GM18519 (cell line): ENCODE results near the gene FBXW11.
"Not testable (repeated sequence)": the region's sequence is repeated elsewhere in the genome, so short reads cannot be mapped to it uniquely, and the experiment has no call there.

Source experiments
- ATAC-seq: cut with Tn5 transposase; IDR thresholded peaks from one replicate; pipeline ENCODE4 v1.9.1; 2021; ENCODE audit warnings: mild to moderate bottlenecking, moderate library complexity; ENCODE audit not compliant: unreplicated experiment, low FRiP score

Gene FBXW11

DNA sequence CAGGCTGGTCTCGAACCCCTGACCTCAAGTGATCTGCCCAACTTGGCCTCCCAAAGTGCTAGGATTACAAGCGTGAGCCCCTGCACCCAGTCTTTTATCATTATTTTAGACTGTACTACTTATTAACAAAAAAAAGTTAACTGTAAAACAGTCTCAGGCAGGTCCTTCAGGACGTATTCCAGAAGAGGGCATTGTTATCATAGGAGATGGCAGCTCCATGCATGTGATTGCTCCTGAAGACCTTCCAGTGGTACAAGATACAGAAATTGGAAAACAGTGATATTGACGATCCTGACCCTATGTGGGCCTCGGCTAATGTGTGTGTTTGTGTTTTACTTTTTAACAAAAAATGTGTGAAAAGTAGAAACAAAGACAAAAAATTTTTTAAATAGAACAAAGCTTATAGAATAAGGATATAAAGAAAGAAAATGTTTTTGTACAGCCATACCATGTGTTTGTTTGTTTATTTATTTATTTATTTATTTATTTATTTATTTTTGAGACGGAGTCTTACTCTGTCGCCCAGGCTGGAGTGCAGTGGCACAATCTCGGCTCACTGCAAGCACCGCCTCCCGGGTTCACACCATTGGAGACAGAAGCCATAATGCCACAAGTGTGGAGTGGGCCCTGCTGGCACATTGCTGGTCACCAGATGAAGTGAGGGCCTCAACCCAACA is 13.8 kb upstream of the FBXW11 start:
- ATAC-seq, result not testable (repeated sequence)

DNA sequence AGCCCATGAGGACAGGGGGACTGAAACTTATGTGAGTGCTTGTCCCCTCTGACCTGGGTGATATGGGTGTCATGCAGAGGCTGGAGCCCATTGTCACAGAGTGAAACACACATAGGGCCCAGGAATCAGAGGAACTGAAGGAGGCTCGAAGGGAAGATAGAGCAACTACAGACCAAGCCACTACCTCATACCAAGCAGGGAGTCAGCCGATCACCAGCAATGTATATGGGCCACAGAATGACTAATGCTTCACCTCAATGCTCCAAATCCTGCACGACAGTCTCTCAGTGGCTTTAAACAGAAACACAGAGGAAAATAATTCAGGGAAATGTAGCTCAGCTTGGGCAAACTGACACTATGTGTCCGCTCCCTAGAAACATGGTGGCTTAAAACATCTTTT is 8.9 kb upstream of the FBXW11 start:
- ATAC-seq, result no peak

DNA sequence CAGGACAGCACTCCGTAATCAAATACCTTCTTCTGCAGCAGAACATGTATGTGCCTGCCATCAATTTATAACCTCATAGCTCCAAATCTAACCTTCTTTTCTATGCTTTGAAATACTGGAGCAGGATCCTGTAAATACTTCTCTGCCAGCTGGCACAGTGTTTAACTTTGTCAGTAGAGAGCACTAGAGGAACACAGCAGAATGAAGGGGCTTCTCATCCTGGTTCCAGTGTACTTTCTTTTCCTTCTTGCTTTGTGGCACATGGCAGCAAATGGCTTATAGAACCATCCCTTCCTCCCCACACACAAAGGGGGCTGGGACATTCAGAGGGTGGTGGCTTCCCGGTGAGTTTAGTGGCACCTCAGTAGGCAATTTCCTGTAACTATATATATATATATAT is 3.8 kb upstream of the FBXW11 start:
- ATAC-seq, result no peak

DNA sequence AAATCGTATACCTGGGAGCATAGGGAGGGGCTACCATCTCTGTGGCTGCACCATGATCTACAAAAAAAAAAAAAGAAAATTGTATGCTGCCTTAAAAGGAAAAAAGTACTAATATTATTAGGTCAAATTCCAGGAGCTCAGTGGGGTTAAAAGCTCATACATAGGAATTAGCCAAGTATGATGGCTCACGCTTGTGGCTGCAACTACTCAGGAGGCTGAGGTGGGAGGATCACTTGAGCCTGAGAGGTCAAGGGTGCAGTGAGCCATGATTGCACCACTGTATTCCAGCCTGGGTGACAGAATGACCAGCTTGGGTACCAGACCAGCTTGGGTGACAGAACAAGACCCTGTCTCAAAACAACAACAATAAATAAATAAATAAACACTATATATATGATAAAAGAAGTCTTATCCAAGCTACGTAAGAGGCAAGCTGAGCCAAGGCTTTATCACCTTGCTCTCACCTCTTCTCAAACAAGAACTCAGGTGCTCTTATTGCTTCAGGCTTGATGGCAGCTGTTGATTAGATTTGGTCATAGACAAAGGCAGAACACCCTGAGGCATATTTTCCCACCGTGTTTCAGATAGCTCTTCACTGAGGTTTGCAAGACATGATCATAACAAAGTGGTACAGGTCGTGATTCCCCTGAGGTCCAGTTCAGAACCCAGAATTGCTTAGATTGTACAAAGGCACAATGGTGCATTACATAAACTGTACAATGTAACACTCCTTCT is 3.3 kb upstream of the FBXW11 start:
- no peak for ATAC-seq

DNA sequence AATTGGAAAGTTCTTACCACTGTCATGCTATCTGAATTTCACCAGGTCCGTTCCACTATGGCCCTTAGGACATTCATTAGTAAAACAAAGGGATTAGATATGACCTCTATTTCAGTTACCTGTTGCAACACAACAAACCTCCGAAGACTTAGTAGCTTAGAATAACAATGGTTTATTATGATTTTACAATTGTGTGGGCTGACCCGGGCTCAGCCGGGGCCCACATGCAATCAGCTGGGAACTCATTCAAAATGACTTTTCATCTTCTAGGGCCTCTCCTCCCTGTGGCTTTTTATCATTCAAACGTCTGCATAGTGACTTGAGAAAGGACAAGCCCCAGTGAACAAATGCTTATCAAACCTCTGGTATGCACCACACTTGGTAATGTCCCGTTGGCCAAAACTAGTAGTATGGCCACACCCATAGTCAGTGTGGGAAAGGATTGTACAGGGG is 2.3 kb upstream of the FBXW11 start:
- no peak for ATAC-seq

DNA sequence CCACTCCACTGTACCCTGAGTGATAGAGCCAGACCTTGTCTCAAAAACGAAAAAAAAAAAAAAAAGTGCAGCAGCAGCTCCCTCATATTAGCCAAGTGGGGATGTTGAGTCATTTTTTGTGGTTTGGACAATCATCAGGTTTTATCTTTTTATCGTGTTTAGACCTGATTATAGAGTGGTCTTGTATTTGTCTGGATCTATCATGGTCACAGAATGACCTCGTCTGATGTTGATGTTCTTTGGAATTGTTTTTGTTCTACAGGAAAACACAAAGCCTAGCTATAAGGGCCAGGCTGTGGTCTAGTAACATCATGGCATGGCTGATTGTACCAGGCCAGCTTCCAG is 1.6 kb upstream of the FBXW11 start:
- no peak for ATAC-seq

DNA sequence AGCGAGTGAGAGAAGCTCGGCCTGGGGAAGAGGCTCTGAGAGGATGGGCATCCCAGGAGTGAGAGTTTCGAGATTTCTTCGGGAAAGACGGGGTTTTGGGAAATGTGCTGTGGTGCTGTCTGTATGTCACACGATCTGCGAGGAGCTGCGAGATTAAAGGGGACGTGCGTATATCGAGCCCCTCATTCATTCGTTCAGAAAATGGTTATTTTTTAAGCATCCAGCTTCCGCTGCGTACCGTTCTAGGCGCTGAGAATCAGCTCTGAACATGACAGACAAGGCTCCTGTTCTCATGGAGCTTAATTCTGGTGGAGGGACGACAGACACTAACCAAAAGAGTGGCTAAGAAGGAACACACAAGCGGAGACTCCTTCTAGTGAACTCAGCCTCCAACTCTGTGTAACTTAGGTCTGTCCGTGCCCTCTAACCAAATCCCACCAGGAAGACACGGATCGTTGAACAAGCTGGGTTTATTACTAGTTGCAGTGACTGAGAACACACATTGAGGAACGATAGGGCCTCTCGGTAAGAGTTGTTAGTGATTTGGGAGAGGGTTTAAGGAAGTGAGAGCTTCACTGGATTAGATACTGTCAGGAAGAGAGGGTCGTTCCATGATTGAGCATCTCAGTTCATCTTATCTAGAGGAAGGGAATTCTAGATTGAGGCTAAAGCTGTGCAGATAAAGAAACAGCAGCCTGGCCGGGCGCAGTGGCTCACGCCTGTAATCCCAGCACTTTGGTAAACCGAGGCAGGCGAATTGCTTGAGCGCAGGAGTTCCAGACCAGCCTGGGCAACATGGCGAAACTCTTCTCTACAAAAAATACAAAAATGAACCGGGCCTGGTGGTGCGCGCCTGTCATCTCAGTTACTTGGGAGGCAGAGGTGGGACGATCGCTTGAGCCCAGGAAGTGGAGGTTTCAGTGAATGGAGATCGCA is 1.0 kb upstream of the FBXW11 start:
- no peak for ATAC-seq

DNA sequence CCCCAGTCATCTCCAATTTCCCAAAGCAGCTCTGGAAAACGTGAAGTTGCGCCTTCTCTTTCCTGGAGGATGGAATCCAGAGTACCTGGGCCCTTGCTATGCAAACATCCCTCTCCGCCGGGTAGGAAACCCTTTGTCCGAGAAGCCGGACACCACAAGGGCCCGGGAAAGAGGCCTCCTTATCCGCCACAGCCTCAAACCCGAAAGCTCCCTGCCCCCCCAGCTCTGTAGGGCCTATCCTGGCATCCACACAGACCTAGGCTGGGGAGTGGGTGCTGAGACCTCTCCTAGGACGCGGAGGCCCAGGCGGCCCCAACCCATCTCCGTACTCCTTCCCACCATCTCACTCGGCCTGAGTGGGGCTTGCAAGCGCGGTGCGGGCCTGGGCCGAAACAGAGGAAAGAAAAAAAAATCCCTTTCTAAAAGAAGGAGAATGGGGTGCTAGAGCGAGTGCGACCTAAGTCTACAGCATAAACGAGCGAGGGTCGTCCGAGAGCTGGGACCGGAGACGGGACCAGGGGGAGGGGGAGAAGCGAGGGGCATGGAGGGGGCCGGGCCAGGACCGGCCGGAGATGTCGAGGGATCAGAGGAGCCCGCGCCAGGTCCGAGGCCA is 624 bp downstream of the FBXW11 start:
- ATAC-seq, result no peak

DNA sequence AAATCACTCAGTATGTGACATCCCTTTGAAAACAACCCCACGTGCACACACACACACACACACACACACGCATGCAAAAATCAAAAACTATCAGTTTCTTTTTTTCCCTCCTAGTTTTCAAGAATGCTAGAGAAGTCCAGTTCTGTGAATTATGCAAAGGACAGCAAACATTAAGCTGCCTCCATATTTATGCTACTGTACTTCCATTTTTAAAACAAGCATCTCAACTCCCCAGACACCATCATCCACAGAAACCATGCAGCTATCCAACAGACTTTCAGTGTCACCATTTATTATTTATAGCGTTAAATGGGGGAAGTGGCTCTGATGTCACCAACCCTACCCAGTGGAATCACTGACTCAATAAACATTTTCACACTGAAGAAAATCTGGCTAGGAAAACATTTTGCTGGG is 1.6 kb downstream of the FBXW11 start:
- ATAC-seq, result no peak

DNA sequence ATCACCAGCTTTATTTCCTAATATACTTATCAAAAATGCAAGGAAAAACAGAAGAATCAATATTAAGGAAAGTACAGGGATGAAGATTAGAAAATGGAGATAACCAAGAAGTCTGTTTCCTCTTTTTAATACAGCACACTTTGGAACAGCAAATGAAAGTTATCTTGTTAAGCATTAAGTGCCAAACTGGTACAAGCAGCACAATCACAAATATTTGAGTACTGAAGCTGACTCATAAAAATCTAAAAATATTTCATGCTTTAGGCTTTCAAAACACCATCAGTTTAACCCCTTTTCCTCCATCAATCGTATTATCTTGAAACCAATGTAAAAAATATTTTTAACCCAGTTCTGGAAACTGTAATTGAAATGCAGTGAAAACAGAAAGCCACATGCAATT is 2.7 kb downstream of the FBXW11 start:
- no peak for ATAC-seq

DNA sequence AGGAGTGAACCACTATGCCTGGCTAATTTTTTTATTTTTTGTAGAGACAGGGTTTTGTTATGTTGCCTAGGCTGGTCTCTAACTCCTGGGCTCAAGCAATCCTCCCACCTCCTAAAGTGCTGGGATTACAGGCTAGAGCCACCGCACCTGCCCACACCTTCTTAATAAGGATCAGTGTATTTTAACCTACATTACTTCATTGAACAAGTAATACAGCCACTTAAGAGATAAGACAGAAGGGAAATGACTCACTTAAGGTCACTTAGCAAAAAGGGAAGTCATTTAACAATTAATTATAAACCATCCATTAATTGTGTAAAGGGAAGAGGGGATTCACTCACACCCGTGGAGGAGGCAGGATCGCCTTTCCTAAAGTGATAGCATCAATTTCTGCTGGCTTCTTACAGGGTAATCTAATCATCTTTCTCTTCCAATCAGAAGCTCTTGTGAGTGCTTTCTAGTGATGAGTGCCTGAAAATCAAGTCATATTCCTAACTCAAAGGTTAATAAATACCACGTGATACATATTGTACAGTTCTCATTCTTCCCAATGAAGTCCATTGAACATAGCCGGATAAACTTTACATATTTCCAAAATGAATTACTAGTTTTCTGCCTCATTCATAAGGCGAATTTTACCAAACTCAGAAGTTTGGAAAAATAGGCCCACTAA is 3.5 kb downstream of the FBXW11 start:
- no peak for ATAC-seq

DNA sequence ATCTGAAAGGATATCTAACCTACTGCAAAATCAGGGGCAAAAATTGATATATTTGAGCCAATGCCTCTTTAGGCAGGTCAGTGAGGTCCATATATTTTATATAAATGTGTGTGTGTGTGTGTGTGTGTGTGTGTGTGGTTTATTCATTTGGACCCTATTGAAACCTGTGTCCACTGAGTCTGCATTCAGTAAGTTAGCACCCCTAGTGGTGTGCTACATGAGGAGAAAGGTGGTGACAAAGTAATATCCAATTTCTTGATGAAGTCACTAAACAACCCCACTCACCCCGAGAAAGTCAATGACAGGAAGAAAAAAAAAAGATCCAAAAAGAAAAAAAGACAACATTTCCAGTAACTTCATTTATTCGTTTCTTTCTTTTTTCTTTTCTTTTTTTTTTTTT is 4.1 kb downstream of the FBXW11 start:
- no peak for ATAC-seq

DNA sequence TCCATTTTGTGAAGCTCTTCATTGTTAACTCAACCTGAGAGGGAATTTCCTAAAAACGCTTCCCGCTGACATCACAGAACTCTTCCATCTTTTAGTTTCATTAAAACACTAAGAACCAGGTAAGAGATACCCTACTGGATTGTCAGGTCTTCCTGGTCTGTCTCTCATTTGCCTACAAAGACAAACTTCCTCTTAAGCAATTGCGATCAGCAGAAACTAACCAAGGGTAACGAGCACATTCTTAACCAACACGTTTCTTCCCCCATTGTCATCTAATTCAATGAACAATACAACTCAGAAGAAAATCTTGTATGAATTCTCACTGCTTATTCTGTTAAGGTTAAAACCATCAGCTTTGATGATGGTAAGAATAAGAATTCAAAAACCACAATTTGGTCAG is 6.6 kb downstream of the FBXW11 start:
- ATAC-seq, result peak; percentile 58

DNA sequence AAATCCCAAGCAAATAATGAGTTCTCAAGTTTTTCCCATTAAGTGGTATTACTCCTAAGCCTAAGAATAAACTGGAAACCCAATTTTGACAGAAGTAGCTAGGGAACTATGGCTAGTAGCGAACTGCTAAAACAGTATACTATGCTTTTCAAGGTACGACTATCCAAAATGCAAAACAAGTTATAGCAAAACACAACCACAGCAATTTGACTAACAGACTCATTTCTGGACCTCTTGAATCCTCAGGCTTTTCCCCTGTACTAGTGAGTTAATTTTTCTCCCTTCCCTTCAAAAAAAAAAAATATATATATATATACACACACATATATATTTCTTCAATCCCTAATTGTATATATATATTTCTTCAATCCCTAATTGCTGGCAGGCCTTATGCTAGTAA is 7.3 kb downstream of the FBXW11 start:
- ATAC-seq, result no peak

DNA sequence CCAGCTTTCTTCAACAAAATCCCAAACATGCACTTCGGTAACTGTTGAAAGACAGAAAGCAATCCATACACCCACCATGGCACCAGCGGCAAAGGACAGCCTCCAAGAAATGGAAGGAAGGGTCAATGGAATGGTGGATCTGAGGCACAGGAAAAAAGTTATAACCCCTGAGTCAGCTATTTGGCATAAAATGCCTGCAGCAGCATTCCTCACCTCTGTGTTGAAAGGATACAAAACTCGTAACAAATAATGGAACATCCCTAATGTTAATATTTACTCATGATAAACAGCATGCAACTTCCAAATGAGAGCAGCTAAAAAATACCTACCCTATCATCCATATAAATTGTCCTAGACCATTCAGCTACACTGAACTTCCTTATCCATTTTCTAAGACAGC is 9.4 kb downstream of the FBXW11 start:
- ATAC-seq, result no peak

DNA sequence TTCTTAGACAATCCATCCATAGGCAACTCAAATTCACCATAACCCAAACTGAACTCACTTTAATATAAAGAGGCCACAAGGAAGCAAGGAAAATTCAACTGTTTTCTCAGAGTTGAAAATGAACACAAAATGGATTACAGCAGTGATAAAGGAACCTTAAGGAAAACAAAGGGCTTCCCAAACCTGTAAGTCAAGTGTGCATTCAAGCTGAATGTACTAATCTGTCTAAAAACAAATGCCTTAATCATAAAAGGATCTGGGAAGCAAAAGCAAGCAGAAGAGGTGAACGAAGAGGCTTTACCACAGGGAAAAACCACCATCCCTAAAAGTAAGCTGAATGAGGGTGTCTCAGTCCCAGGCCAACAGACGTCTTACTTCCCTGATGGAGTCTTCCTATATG is 13.6 kb downstream of the FBXW11 start:
- no peak for ATAC-seq

DNA sequence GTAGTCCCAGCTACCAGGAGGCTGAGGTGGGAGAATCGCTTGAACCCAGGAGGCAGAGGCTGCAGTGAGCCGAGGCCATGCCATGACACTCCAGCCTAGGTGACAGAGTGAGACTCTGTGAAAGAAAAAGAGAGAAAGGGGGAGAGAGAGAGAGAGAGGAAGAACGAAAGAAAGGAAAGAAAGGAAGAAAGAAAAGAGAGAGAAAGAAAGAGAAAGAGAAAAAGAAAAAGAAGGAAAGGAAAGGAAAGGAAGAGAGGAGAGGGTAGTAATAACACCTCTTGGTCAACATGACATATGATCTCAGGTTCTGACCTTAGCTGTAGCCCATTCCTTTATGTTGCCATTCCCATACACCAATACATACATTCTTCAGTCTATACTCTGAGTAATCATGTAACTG is 14.1 kb downstream of the FBXW11 start:
- no peak for ATAC-seq

DNA sequence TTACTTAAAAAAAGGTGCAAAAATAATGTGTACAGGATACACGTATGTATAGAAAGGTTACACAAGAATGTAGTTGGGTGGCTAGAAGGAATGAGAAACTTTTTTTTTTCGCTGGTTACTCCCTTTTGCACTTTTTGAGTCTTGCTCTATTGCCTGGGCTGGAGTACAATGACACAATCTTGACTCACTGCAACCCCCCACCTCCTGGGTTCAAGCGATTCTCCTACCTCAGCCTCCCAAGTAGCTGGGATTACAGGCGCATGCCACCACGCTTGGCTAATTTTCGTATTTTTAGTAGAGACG is 15.8 kb downstream of the FBXW11 start:
- no peak for ATAC-seq

DNA sequence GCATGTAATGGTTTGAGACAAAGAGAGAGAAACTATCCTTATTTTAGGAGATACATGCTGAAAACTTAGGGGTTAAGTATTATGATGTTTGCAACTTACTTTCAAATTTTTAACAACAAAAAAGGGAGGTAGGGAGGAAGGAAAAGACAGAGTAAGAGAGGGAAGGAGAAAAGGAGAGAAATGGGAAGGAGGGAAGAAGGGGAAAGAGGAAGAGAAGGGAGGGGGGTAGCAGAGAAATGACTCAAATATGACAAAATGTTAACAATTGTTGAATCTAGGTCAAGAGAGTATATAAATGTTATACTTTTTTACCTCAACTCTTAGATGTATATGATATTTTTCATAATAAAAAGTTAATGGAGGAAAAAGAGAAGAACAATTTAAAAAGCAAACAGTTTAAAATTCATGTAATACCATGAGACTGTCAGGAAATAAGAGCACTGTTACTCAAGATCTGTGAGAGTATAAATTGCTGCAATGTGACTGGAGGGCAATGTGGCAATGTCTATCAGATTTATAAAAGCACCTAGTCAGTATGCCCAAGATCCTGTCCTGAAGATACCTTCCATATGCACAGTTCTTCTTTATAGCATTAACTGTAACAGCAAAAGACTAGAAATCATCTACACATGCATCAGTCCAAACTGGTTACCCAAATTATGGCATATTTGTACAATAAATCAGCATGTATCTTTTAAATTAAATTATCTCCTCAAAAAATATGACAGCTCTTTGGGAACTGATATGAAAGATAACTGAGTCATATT is 16.3 kb downstream of the FBXW11 start:
- ATAC-seq, result no peak

DNA sequence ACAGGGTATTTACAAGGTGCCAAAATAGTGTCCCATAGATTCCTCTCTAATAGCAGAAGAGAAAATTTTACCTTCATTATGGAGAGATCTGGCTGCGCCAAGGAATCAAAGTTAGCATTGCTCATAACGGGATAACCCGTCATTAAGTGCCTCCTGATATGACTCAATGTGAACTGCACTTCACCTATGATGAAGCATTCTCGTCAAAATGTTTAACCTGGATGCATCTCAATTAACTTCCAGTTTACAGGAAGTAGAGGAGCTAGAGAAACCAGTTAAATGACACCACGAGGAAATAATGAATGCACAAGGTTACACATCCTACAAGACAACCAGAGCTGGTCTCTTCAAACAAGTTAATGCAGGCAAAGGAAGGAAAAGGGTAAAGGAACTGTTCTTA is 17.2 kb downstream of the FBXW11 start:
- no peak for ATAC-seq
